ENCODE data around the gene PIM1. TPM values are rescaled to one million over a fixed set of nuclear protein-coding genes. Genes with fewer than 3 reads are reported as not detected.

The PIM1 gene
- total and polyA plus RNA-seq, 9 of the 15 experiments (the other 6 are each of a cell fraction or from before 2014, with no cell fraction given) = 19.0 to 789 (median 212) TPM

DNA sequence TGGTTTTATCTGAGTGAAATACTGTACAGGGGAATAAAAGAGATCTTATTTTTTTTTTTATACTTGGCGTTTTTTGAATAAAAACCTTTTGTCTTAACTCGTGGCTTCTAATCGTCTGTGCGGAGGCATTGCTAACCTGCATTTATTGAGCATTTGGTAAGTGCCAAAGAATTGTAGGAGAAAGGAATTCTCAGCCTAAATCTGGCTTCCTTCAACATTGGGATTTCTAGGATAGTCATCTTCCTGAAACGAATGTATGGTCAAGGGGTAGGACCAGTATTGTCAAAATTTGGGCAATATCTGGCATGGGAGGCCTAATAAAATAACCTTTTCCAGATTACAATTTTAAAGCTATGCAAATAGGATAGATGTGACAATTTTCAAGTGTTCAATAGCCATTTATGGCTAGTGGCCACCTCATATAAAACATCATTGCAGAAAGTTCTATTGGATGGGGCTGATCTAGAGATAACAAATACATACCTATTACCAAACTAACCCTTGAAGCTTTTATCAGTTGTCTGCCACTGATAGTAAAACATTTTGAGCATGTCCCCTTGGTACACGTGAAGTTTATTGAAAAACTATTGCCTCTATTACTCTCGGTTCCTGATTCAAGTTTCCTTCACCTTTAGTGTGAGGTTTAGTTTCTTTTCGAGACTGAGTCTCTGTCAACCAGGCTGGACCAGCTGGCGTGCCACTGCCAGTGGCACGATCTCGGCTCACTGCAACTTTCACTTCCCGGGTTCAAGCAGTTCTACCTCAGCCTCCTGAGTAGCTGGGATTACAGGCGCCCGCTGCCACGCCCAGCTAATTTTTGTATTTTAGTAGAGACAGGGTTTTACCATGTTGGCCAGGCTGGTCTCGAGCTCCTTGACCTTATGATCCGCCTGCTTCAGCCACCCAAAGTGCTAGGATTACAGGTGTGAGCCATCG lies 5.6 kb downstream of the PIM1 start (continued):
- TF ChIP-seq SAFB2 (IDR thresholded peaks at IDR 0.05; ENCODE audit: borderline replicate concordance, low read depth, low read length, severe bottlenecking) (no peak), RBM22 (IDR thresholded peaks at IDR 0.05; ENCODE audit: low read depth, low read length, poor library complexity, severe bottlenecking) (no peak), FOSL1 (tag; conservative IDR thresholded peaks at IDR 0.05) (no peak; the same call in 1 of the 2 replicates), CTBP1 (IDR thresholded peaks at IDR 0.05; ENCODE audit: borderline replicate concordance) (peak; percentile 84; the same call in 1 of the 2 replicates), MCM5 (IDR thresholded peaks at IDR 0.05; ENCODE audit: low read depth) (no peak), CCAR2 (IDR thresholded peaks at IDR 0.05; ENCODE audit: low read depth, low read length) (no peak), MTF1 (CRISPR knock-in tag; IDR thresholded peaks at IDR 0.05; ENCODE audit: borderline replicate concordance) (no peak), SMAD4 (CRISPR knock-in tag; conservative IDR thresholded peaks at IDR 0.05) (no peak; the same call in 1 of the 2 replicates), PRMT5 (CRISPR knock-in tag; IDR thresholded peaks at IDR 0.05) (no peak), ZBTB17 (CRISPR knock-in tag; IDR thresholded peaks at IDR 0.05) (peak; percentile 92)
- TF ChIP-seq, protein P1, sequence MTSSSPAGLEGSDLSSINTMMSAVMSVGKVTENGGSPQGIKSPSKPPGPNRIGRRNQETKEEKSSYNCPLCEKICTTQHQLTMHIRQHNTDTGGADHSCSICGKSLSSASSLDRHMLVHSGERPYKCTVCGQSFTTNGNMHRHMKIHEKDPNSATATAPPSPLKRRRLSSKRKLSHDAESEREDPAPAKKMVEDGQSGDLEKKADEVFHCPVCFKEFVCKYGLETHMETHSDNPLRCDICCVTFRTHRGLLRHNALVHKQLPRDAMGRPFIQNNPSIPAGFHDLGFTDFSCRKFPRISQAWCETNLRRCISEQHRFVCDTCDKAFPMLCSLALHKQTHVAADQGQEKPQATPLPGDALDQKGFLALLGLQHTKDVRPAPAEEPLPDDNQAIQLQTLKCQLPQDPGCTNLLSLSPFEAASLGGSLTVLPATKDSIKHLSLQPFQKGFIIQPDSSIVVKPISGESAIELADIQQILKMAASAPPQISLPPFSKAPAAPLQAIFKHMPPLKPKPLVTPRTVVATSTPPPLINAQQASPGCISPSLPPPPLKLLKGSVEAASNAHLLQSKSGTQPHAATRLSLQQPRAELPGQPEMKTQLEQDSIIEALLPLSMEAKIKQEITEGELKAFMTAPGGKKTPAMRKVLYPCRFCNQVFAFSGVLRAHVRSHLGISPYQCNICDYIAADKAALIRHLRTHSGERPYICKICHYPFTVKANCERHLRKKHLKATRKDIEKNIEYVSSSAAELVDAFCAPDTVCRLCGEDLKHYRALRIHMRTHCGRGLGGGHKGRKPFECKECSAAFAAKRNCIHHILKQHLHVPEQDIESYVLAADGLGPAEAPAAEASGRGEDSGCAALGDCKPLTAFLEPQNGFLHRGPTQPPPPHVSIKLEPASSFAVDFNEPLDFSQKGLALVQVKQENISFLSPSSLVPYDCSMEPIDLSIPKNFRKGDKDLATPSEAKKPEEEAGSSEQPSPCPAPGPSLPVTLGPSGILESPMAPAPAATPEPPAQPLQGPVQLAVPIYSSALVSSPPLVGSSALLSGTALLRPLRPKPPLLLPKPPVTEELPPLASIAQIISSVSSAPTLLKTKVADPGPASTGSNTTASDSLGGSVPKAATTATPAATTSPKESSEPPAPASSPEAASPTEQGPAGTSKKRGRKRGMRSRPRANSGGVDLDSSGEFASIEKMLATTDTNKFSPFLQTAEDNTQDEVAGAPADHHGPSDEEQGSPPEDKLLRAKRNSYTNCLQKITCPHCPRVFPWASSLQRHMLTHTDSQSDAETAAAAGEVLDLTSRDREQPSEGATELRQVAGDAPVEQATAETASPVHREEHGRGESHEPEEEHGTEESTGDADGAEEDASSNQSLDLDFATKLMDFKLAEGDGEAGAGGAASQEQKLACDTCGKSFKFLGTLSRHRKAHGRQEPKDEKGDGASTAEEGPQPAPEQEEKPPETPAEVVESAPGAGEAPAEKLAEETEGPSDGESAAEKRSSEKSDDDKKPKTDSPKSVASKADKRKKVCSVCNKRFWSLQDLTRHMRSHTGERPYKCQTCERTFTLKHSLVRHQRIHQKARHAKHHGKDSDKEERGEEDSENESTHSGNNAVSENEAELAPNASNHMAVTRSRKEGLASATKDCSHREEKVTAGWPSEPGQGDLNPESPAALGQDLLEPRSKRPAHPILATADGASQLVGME (CRISPR knock-in tag; IDR thresholded peaks at IDR 0.05) = 0 out of 2 replicates have a peak, but pooled peaks have one; percentile 63
- TF ChIP-seq, protein P2, sequence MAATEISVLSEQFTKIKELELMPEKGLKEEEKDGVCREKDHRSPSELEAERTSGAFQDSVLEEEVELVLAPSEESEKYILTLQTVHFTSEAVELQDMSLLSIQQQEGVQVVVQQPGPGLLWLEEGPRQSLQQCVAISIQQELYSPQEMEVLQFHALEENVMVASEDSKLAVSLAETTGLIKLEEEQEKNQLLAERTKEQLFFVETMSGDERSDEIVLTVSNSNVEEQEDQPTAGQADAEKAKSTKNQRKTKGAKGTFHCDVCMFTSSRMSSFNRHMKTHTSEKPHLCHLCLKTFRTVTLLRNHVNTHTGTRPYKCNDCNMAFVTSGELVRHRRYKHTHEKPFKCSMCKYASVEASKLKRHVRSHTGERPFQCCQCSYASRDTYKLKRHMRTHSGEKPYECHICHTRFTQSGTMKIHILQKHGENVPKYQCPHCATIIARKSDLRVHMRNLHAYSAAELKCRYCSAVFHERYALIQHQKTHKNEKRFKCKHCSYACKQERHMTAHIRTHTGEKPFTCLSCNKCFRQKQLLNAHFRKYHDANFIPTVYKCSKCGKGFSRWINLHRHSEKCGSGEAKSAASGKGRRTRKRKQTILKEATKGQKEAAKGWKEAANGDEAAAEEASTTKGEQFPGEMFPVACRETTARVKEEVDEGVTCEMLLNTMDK (IDR thresholded peaks at IDR 0.05; ENCODE audit: borderline replicate concordance, insufficient read depth, low read depth, low read length, poor library complexity, severe bottlenecking) = no peak
- TF ChIP-seq, protein P3, sequence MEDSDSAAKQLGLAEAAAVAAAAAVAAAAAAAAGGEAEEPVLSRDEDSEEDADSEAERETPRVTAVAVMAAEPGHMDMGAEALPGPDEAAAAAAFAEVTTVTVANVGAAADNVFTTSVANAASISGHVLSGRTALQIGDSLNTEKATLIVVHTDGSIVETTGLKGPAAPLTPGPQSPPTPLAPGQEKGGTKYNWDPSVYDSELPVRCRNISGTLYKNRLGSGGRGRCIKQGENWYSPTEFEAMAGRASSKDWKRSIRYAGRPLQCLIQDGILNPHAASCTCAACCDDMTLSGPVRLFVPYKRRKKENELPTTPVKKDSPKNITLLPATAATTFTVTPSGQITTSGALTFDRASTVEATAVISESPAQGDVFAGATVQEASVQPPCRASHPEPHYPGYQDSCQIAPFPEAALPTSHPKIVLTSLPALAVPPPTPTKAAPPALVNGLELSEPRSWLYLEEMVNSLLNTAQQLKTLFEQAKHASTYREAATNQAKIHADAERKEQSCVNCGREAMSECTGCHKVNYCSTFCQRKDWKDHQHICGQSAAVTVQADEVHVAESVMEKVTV (CRISPR knock-in tag; IDR thresholded peaks at IDR 0.05) = peak; percentile 81
